ENCODE measurements around the gene MINK1. TPM values are rescaled to one million over a fixed set of nuclear protein-coding genes. Genes with fewer than 3 reads are reported as not detected.
A peak's percentile ranks its signal among the peaks of the same experiment; 100 is the strongest.
"Not testable (repeated sequence)": the region's sequence is repeated elsewhere in the genome, so short reads cannot be mapped to it uniquely, and the experiment has no call there.

The MINK1 gene
- total RNA-seq, 3 donors from 2014 or later: 25.9 to 58.7 (median 42.0) TPM

DNA sequence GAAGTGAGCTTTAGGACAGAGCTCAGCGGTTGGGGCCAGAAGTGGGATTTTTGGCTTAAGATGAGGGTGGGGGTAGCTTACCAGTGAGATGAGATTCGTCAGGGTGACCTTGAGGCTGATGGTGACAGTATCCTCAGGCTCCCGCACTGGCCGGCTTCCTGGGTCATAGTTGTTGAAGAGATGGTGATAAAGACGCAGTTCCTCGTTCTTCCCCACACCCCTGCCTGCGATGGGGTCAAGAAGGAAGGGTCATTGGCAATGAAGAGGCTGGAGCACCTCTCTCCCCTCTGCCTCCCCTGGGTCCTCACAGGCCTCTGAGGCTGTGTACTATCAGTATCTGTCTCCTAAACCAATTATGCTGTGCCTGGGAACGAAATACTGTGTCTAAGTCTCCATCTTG lies 69.4 kb downstream of the MINK1 start:
- Histone ChIP-seq H3K4me3 (no peak overlapping the region), H3K4me1 (peaks cover 0 to 3% of the 10 kb centered on the region in 2 donors), H3K9me3 (no peaks in the 10 kb centered on the region), H3K36me3 (no peaks in the 10 kb centered on the region), H3K27me3 (no peaks in the 10 kb centered on the region), H3K27ac (peak overlapping the region; percentile 52 to 67)
- intact Hi-C loops (cut with DNase I; ENCODE audit: low total_unique reads): loop anchor here (10.0 kb wide), 1 partner anchor 82 kb away; the partner anchor contains the start of gene CAMTA2
- no peak for DNase-seq (ENCODE audit: low spot score in 2 of 2)
- TF ChIP-seq POLR2A (IDR thresholded peaks at IDR 0.05) (no peak), POLR2AphosphoS5 (IDR thresholded peaks at IDR 0.05) (no peak)
- TF ChIP-seq, protein P1, sequence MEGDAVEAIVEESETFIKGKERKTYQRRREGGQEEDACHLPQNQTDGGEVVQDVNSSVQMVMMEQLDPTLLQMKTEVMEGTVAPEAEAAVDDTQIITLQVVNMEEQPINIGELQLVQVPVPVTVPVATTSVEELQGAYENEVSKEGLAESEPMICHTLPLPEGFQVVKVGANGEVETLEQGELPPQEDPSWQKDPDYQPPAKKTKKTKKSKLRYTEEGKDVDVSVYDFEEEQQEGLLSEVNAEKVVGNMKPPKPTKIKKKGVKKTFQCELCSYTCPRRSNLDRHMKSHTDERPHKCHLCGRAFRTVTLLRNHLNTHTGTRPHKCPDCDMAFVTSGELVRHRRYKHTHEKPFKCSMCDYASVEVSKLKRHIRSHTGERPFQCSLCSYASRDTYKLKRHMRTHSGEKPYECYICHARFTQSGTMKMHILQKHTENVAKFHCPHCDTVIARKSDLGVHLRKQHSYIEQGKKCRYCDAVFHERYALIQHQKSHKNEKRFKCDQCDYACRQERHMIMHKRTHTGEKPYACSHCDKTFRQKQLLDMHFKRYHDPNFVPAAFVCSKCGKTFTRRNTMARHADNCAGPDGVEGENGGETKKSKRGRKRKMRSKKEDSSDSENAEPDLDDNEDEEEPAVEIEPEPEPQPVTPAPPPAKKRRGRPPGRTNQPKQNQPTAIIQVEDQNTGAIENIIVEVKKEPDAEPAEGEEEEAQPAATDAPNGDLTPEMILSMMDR (IDR thresholded peaks at IDR 0.05): no peak

DNA sequence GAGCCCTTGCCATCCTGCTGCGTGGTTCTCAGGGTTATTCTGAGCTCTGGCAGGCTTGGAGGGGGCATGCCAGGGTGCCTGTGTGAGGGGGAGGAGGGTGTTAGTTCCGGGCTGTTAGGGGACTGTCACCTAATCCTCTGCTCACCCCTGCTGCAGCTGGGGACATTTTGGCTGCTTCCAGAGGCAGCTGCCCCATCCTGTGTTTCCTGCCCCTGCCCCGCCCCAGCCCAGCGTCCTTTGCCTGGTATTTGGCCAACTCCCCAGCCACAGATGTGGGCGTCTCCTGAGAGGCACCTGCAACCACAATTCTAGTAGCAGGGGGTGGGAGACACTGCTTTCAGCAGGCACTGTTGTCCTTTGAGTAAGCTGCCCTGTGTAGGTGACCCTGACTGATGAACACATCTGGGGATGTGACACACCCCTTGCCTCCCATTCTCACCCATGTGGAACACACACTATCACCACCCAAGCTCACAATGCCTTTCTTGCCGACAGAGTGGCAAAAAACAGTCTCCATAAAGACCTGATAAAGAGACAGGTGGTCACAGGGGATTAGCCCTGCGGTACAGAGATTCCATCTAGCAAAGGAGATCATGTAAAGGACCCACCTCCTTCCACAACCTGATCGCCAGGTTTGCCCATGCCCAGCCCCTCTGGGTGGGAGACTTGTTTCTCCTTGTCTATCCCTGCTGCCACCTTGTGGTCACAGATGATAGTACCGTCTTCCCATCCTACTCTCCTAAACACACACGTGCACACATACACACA lies 70.1 kb downstream of the MINK1 start, which contains the start of gene CHRNE:
Gene CHRNE, minus strand, starts transcription at position 48 of the 768 bp plus-strand sequence. Its CDS starts 35 bp downstream, at position 13.
- intact Hi-C loops (cut with DNase I; ENCODE audit: low total_unique reads): loop anchor here (10.0 kb wide), 1 partner anchor 82 kb away; the partner anchor contains the start of gene CAMTA2
- no peak for TF ChIP-seq POLR2AphosphoS5 (IDR thresholded peaks at IDR 0.05)
- TF ChIP-seq, protein P1 (IDR thresholded peaks at IDR 0.05): peak; percentile 75 to 90 (median 78)
- no peaks in the 10 kb centered on the region for H3K36me3 ChIP-seq
- peak within 1 kb of the TSS; percentile 52 to 67 for H3K27ac ChIP-seq
- H3K27me3 ChIP-seq: no peaks in the 10 kb centered on the region
- H3K4me3 ChIP-seq: no peak within 1 kb of the TSS
- no peaks in the 10 kb centered on the region for H3K9me3 ChIP-seq
- H3K4me1 ChIP-seq: peaks cover 0 to 3% of the 10 kb centered on the region in 2 donors
- peak; percentile 77 to 87 for DNase-seq (ENCODE audit: low spot score in 2 of 2)

DNA sequence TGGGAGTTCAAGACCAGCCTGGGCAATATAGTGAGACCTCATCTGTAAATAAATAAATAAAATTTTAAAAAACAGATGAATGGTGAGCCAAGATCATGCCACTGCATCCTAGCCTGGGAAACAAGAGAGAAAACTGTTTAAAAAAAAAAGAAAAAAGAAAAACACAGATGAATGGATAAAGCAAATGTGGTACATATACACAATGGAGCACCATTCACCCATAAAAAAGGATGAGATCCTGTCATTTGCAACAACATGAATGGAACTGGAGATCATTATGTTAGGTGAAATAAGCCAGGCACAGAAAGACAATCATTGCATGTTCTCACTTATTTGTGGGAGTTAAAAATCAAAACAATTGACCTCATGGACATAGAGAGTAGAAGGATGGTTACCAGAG lies 73.5 kb downstream of the MINK1 start:
- not testable (repeated sequence) for H3K9me3 ChIP-seq; H3K27me3 ChIP-seq; H3K4me3 ChIP-seq; DNase-seq (ENCODE audit: low spot score in 2 of 2); H3K36me3 ChIP-seq; H3K27ac ChIP-seq; H3K4me1 ChIP-seq
- intact Hi-C loops (cut with DNase I; ENCODE audit: low total_unique reads): loop anchor here (10.0 kb wide), 1 partner anchor 78 kb away; the partner anchor contains the start of gene CAMTA2

DNA sequence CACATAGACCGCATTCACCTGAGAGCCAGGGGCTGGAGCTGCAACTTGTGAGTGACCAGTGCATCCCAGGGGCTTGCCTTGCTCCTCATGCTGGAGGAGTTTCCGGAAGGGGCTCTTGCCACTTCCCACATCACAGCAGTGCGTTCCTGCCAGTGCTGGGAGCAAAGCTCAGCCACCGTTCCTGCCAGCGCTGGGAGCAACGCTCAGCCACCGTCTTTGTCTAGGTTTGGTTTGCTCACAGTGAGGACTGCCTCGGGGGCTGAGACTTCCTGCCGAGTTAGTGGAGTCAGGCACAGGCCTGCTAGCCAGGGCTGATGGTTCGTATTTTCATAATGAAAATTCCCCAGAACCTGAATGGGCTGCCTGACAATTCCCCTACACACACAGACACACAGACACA lies 75.2 kb downstream of the MINK1 start:
- TF ChIP-seq POLR2A (IDR thresholded peaks at IDR 0.05) (no peak), POLR2AphosphoS5 (IDR thresholded peaks at IDR 0.05) (no peak)
- TF ChIP-seq, protein P1 (IDR thresholded peaks at IDR 0.05): no peak
- intact Hi-C loops (cut with DNase I; ENCODE audit: low total_unique reads): loop anchor here (10.0 kb wide), 1 partner anchor 76 kb away; the partner anchor contains the start of gene CAMTA2
- Histone ChIP-seq H3K27ac (peak overlapping the region; percentile 89 to 91), H3K36me3 (no peaks in the 10 kb centered on the region), H3K9me3 (no peaks in the 10 kb centered on the region), H3K27me3 (no peaks in the 10 kb centered on the region), H3K4me3 (peak overlapping the region in 1 of 3 donors; percentile 15), H3K4me1 (no peaks in the 10 kb centered on the region)
- peak in 1 of 2 donors; percentile 81 for DNase-seq (ENCODE audit: low spot score in 2 of 2)

DNA sequence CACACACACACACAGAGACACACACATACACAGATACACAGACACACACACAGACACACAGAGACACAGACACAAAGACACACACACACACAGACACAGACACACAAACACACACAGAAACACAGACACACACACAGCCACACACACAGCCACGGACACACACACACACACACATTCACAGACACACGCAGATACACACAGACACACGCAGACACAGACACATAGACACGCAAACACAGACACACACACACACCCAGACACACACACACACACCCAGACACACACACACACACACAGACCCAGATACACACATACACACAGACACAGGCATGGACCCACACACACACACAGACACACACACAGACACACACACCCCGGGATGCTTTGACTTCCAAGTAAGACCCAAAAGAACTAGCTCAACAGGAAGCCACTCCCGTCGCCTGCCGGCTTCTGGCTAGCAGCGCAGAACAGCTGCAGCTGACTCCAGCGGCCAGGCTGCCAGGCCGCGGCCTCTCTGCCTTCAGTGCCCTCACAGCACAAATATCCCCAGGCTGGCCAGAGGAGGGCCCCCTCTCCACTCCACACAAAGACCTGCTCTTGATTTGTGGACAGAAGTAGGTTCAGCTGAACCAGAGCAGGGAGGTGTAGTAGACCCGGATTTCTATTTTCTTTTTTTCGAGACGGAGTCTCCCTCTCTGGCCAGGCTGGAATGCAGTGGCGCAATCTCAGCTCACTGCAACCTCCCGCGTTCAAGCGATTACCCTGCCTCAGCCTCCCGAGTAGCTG lies 75.8 kb downstream of the MINK1 start:
- no peak for TF ChIP-seq POLR2A (IDR thresholded peaks at IDR 0.05)
- TF ChIP-seq, protein P1 (IDR thresholded peaks at IDR 0.05): peak; percentile 66 to 91 (median 83)
- TF ChIP-seq POLR2AphosphoS5 (IDR thresholded peaks at IDR 0.05): peak; percentile 30 to 70 (median 59)
- H3K27ac ChIP-seq: peak overlapping the region; percentile 89 to 91

More for the DNA sequence above, 75.8 kb downstream of the MINK1 start:
- DNase-seq (ENCODE audit: low spot score in 2 of 2): peak; percentile 88 to 94
- intact Hi-C loops (cut with DNase I; ENCODE audit: low total_unique reads): loop anchor here (10.0 kb wide), 1 partner anchor 76 kb away; the partner anchor contains the start of gene CAMTA2
- no peaks in the 10 kb centered on the region for H3K27me3 ChIP-seq
- no peaks in the 10 kb centered on the region for H3K36me3 ChIP-seq
- peak overlapping the region in 2 of 3 donors; percentile 13 to 23 for H3K4me3 ChIP-seq
- H3K9me3 ChIP-seq: no peaks in the 10 kb centered on the region
- no peaks in the 10 kb centered on the region for H3K4me1 ChIP-seq

All from breast epithelium (tissue), 4 donors.